Sigmoid colon (tissue), 4 donors: ENCODE measurements around the gene AHI1.

Experiments
- EP300 ChIP-seq, 4 donors: sonication (generic); formaldehyde crosslinking; IDR thresholded peaks; one replicate each; pipeline ENCODE4 v1.6.1; 2017; ENCODE audit warnings: antibody characterized with exemption in 4 of 4
- TF ChIP-seq, protein P1 (sequence below), 4 experiments: fragments of 450-650 bp in 3 of 4; fragments of 200-600 bp in 1 of 4; IDR thresholded peaks; one replicate each; pipeline ENCODE4 v1.5.1; 2016 to 2019; ENCODE audit warnings: antibody characterized with exemption in 4 of 4, mild to moderate bottlenecking in 3 of 4, moderate library complexity in 2 of 4

DNA sequence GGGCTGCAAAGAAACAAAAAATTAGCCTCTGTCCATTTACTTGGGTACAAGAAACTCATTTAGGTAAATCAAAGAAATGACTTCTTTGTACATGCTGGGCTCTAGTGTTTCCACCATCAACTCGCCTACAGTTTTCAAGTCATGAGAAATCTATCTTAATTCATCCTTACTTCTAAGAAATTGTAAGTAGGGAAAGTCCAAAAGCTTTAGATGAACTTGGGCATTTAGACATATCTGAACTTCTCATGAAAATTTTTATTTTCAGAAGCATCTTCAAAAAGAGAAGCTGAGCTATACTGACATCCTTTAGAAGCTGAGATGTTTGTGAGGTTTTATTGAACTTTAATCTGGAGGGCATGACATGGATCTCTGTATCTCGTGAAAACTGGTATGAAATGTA, 199.1 kb downstream of the AHI1 start:
- TF ChIP-seq, protein P1, sequence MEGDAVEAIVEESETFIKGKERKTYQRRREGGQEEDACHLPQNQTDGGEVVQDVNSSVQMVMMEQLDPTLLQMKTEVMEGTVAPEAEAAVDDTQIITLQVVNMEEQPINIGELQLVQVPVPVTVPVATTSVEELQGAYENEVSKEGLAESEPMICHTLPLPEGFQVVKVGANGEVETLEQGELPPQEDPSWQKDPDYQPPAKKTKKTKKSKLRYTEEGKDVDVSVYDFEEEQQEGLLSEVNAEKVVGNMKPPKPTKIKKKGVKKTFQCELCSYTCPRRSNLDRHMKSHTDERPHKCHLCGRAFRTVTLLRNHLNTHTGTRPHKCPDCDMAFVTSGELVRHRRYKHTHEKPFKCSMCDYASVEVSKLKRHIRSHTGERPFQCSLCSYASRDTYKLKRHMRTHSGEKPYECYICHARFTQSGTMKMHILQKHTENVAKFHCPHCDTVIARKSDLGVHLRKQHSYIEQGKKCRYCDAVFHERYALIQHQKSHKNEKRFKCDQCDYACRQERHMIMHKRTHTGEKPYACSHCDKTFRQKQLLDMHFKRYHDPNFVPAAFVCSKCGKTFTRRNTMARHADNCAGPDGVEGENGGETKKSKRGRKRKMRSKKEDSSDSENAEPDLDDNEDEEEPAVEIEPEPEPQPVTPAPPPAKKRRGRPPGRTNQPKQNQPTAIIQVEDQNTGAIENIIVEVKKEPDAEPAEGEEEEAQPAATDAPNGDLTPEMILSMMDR (IDR thresholded peaks at IDR 0.05) = no peak
- TF ChIP-seq EP300 (IDR thresholded peaks at IDR 0.05) = no peak
